GM18517 (cell line): ENCODE data around the gene SPINK6.

Experiments used
- ATAC-seq: cut with Tn5 transposase; IDR thresholded peaks from one replicate; pipeline ENCODE4 v1.9.1; 2021; ENCODE audit warnings: mild to moderate bottlenecking, moderate library complexity; ENCODE audit not compliant: unreplicated experiment

SPINK6 gene

GRCh38 chr5:148202531-148203203 is at the start of gene SPINK6:
Gene SPINK6 (plus strand): TSS chr5:148203042. CDS start chr5:148203097, 55 bp downstream.
- ATAC-seq, result no peak

GRCh38 chr5:148156609-148157008 is 46.2 kb upstream of the SPINK6 start:
- no peak for ATAC-seq

- no peak for ATAC-seq
Measured at GRCh38 chr5:148162038-148162437, 40.8 kb upstream of the SPINK6 start.

- no peak for ATAC-seq
Measured at GRCh38 chr5:148163345-148163744, 39.5 kb upstream of the SPINK6 start.

- no peak for ATAC-seq
Measured at GRCh38 chr5:148166550-148167283, 36.1 kb upstream of the SPINK6 start.

- no peak for ATAC-seq
Measured at GRCh38 chr5:148168246-148168645, 34.6 kb upstream of the SPINK6 start, which contains the start of gene SPINK14. Gene SPINK14 (plus strand): TSS chr5:148168546. CDS start chr5:148169733, 1,187 bp downstream.

- ATAC-seq, result no peak
Measured at GRCh38 chr5:148172377-148172776, 30.5 kb upstream of the SPINK6 start.

GRCh38 chr5:148176480-148176879 is 26.4 kb upstream of the SPINK6 start:
- no peak for ATAC-seq

GRCh38 chr5:148177207-148177606 is 25.6 kb upstream of the SPINK6 start:
- ATAC-seq, result no peak

- peak; percentile 72 for ATAC-seq
Measured at GRCh38 chr5:148179234-148179824, 23.5 kb upstream of the SPINK6 start.

GRCh38 chr5:148186248-148187003 is 16.4 kb upstream of the SPINK6 start:
- ATAC-seq, result peak; percentile 67

GRCh38 chr5:148191010-148191409 is 11.8 kb upstream of the SPINK6 start:
- no peak for ATAC-seq

- ATAC-seq, result no peak
Measured at GRCh38 chr5:148193202-148193601, 9.6 kb upstream of the SPINK6 start.

- no peak for ATAC-seq
Measured at GRCh38 chr5:148201151-148201550, 1.7 kb upstream of the SPINK6 start.

- no peak for ATAC-seq
Measured at GRCh38 chr5:148205044-148205806, 2.4 kb downstream of the SPINK6 start.

- no peak for ATAC-seq
Measured at GRCh38 chr5:148205865-148206264, 3.0 kb downstream of the SPINK6 start.

GRCh38 chr5:148206620-148207019 is 3.8 kb downstream of the SPINK6 start:
- ATAC-seq, result no peak

- no peak for ATAC-seq
Measured at GRCh38 chr5:148208226-148208625, 5.4 kb downstream of the SPINK6 start.

GRCh38 chr5:148209151-148209770 is 6.4 kb downstream of the SPINK6 start:
- no peak for ATAC-seq

GRCh38 chr5:148214665-148215185 is 11.9 kb downstream of the SPINK6 start:
- ATAC-seq, result no peak
